NCI-H526 treated with DMSO at 0.1 percent for 48 hours (cell line): ENCODE data around the gene MILR1.
"Not testable (repeated sequence)": the region's sequence is repeated elsewhere in the genome, so short reads cannot be mapped to it uniquely, and the experiment has no call there.

Experiments
- DNase-seq: peaks from one replicate; lab custom pipeline; 2025; lab: John Stamatoyannopoulos, UW

MILR1 gene

GRCh38 chr17:64426596-64426995, 22.3 kb upstream of the MILR1 start:
- peak; percentile 36 for DNase-seq

GRCh38 chr17:64428406-64428805, 20.5 kb upstream of the MILR1 start:
- no peak for DNase-seq

- DNase-seq, result not testable (repeated sequence)
Observed at GRCh38 chr17:64430036-64430435, 18.9 kb upstream of the MILR1 start.

GRCh38 chr17:64431534-64431933, 17.4 kb upstream of the MILR1 start:
- DNase-seq, result no peak

DNA sequence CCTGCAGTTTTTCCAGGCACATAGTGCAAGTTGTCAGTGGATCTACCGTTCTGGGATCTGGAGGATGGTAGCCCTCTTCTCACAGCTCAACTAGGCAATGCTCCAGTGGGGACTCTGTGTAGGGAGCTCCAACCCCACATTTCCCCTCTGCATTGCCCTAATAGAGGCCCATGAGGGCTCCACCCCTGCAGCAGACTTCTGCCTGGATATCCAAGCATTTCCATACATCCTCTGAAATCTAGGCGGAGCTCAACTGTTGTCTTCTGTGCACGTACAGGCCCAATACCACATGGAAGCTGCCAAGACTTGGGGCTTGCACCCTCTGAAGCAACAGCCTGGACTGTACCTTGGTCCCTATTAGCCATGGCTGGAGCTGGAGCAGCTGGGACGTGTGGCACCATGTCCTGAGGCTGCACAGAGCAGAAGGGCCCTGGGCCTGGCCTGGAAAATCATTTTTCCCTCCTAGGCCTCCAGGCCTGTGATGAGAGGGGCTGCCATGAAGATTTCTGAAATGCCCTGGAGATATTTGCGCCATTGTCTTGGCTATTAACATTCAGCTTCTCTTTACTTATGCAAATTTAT, 10.9 kb upstream of the MILR1 start:
- DNase-seq, result no peak

DNA sequence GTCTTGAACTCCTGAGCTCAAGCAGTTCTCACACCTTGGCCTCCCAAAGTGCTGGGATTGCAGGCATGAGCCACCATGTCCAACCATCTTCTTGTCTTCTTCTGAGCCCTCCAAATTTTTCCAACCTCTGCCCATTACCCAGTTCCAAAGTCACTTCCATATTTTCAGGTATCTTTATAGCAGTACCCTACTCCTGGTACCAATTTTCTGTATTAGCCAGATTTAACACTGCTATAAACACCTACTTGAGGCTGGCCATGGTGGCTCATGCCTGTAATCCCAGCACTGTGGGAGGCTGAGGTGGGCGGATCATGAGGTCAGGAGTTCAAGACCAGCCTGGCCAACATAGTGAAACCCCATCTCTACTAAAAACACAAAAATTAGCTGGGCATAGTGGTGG, 9.4 kb upstream of the MILR1 start:
- DNase-seq, result not testable (repeated sequence)

- DNase-seq, result no peak
Observed at GRCh38 chr17:64439956-64440355, 9.0 kb upstream of the MILR1 start.

DNA sequence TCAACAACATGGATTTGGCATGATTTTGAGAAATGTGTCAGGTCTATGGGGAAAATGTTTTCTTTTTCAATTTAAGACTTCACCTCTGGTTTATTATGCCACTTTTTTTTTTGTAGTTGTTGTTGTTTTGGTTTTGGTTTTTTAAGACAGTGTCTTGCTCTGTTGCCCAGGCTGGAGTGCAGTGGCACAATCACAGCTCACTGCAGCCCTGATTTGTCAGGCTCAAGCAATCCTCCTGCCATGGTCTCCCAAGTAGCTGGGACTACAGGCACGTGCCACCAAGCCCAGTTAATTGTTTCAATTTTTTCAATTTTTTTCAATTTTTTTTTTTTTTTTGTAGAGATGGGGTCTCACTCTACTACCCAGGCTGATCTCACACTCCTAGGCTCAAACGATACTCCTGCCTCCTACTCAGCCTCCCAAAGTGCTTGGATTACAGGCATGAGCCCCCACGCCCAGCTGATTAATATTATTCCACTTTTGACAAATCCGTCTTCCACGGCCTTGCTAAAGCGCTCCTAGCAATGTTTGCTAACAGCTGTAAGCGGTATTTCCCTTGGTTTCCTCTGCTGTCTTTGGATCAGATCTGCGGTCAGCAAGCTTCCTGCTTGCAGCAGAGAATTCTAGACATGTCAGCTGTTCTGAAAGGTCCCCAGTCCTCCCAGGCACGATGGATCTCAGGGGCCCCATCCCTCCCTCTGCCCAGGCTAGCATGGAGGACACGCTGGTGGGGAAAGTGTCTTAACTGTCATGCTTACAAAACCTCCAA, 7.0 kb upstream of the MILR1 start:
- no peak for DNase-seq

GRCh38 chr17:64442541-64442971, 6.4 kb upstream of the MILR1 start:
- DNase-seq, result no peak

DNA sequence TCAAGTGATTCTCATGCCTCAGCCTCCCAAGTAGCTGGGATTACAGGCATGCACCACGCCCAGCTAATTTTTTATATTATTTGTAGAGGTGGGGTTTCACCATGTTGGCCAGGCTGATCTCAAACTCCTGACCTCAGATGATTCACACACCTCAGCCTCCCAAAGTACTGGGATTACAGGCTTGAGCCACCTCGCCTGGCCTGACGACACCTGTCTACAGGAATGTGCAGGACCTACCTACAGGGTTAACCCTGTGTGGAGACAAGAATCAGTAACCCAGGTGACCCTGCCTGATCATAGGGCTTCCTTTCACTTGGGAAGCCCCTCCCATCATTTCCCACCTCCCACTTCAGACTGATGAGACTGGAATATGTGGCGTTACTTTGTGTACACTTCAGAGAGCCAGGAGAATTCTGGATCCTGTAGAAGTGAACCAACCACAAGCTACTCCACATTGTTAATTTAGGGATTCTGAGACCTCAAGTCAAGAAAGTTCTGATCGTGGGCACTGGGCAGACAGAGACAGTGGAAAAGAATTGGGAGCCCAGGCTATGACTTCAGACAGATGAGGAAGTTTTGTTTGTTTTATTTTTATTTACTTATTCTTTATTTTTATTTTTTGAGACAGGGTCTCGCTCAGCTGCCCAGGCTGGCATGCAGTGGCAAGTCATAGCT, 5.7 kb upstream of the MILR1 start:
- no peak for DNase-seq

DNA sequence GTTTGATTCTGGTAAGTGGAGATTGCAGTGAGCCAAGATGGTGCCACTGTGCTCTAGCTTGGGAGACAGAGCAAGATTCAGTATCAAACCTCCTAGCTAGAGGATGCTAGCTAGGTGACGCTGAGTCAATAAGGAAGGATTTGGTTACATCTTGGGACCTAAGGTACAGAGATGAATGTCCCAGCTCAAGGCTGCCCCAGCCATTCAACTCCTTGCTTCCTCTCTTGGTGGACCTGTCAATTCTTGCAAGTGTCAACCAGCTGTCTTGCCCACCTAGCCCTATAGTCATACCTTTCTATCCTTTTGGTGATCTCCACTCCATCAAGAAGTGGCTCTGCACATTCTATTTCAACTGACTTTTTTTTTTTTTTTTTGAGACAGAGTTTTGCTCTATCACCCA, 1.4 kb upstream of the MILR1 start:
- DNase-seq, result no peak

GRCh38 chr17:64449545-64449944, 630 bp downstream of the MILR1 start:
- DNase-seq, result no peak

- no peak for DNase-seq
Observed at GRCh38 chr17:64455993-64456885, 7.3 kb downstream of the MILR1 start.

- no peak for DNase-seq
Observed at GRCh38 chr17:64457156-64457555, 8.2 kb downstream of the MILR1 start.

DNA sequence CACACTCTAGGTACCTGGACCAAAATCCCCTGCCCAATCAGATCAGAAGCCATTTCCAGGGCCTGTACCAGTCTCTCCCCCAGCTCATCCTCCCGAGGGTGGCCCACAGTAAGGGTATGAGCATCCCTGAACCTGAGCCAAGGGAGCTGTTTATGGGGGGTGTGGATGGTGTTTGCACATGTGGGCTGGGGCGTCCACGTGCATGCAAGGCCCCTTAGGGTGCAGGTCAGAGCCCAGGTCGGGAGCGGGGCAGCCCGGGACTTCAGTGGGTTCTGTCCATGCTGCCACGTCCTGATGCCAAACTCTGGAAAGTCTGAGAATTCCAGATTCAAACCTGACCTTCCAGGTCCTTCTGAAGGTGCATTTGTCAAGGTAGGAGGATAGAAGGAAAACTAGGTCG, 9.8 kb downstream of the MILR1 start:
- no peak for DNase-seq

DNA sequence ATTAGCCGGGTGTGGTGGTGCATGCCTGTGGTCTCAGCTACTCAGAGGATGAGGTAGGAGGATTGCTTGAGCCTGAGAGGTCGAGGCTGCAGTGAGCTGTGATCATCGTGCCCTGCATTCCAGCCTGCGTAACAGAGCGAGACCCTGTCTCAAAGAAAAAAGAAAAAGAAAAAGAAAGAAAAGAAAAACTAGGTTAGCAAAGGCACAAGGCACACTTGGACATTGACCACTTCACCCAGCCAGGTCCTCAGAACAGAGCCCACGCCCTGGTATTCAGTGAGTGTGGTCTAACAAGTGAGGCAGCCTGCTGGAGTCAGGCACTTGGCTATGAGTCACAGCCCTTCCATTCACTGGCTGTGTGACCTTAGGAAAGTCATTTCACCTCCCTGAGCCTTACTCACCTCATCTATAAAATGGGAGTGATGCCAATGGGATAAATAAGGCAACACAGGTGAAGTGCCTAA, 10.4 kb downstream of the MILR1 start:
- DNase-seq, result no peak

DNA sequence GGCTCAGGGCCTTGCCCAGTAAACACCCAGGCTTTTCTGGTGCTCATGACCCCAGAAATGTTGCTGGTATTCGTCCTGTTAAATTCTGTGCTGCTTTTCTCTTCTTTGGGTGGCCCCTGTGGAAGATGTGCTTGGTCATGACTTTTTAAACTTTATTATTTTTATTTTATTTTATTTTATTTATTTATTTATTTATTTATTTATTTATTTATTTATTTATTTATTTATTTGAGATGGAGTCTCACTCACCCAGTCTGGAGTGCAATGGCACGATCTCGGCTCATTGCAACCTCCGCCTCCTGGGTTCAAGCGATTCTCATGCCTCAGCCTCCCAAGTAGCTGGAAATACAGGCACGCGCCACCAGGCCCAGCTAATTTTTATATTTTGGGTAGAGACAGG, 10.9 kb downstream of the MILR1 start:
- DNase-seq, result not testable (repeated sequence)

DNA sequence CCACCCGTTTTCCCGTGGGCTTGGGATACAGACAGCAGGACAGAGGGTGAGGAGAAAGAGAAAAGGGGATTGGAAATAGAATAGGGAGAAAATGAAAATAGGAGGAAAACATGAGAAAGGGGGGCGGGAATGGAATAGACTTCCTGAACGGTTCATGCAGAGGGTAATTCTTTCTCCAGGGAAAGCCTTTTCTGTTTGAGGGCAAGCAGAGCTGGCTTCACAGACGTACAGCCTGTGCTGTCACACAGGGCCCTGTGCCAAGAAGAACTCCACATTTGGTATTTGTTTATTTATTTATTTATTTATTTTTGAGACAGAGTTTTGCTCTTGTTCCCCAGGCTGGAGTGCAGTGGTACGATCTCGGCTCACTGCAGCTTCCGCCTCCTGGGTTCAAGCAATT, 12.0 kb downstream of the MILR1 start:
- DNase-seq, result no peak

DNA sequence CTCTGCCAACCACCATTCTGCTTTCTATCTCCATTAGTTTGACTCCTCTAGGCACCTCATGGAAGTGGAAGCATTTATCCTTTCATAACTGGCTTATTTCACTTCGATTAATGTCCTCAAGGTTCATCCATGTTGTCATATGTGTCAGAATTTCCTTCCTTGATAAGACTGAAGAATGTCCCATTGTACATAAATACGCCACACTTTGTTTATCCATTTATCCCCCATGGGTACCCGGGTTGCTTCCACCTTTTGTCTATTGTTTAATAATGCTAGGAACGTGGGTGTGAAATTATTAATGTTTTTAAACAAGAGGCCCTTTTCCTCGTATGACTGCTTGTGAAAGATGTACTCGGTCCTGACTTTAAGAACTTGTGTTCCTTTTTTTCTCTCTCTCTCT, 12.9 kb downstream of the MILR1 start:
- DNase-seq, result no peak

- no peak for DNase-seq
Observed at GRCh38 chr17:64466019-64466735, 17.3 kb downstream of the MILR1 start.

- DNase-seq, result not testable (repeated sequence)
Observed at GRCh38 chr17:64466834-64467233, 17.9 kb downstream of the MILR1 start.
